Gastroesophageal sphincter (tissue), 3 donors: Measurements from ENCODE around the gene ECM1.

Experiments used
- CTCF ChIP-seq, 4 experiments: fragments of 200-600 bp in 2 of 4; fragments of 450-650 bp in 2 of 4; sonication (generic) in 1 of 4; IDR thresholded peaks; one replicate each; pipeline ENCODE4 v1.5.1; 2017 to 2019; ENCODE audit warnings: antibody characterized with exemption in 4 of 4, mild to moderate bottlenecking in 2 of 4, moderate library complexity in 2 of 4
- POLR2A ChIP-seq, 2 donors: fragments of 450-650 bp; IDR thresholded peaks; one replicate each; pipeline ENCODE4 v1.6.1; 2017; ENCODE audit warnings: antibody characterized with exemption in 2 of 2, mild to moderate bottlenecking in 2 of 2, moderate library complexity in 1 of 2

GRCh38 chr1:150554086-150554452 lies 46.2 kb downstream of the ECM1 start:
- TF ChIP-seq POLR2A (IDR thresholded peaks at IDR 0.05), result no peak
- TF ChIP-seq CTCF (IDR thresholded peaks at IDR 0.05), result no peak
